AG20443 (cell line): ENCODE data around the gene LIPN.
A peak's percentile ranks its signal among the peaks of the same experiment; 100 is the strongest.

ENCODE experiments used
- DNase-seq: peaks from one replicate; pipeline ENCODE4 v3.0.0; 2012; ENCODE audit warnings: low spot score, mixed read lengths

The LIPN gene

GRCh38 chr10:88786032-88786770 is 26.4 kb downstream of the LIPN start:
- DNase-seq: no peak

- DNase-seq: no peak
These were observed 27.6 kb downstream of the LIPN start for GRCh38 chr10:88787463-88787862.

GRCh38 chr10:88788924-88789323 is 29.1 kb downstream of the LIPN start:
- DNase-seq: no peak

GRCh38 chr10:88791924-88792323 is 32.1 kb downstream of the LIPN start:
- DNase-seq: peak; percentile 53

- DNase-seq: peak; percentile 40
These were observed 32.8 kb downstream of the LIPN start for GRCh38 chr10:88792661-88793060.

GRCh38 chr10:88793712-88794299 is 34.0 kb downstream of the LIPN start:
- peak; percentile 16 for DNase-seq

GRCh38 chr10:88794731-88795130 is 34.9 kb downstream of the LIPN start:
- no peak for DNase-seq

- DNase-seq: peak; percentile 68
These were observed 40.6 kb downstream of the LIPN start for GRCh38 chr10:88800152-88801125.

- DNase-seq: no peak
These were observed 42.9 kb downstream of the LIPN start, which contains the start of gene LIPM for GRCh38 chr10:88802523-88803285. LIPM (plus strand) TSS chr10:88802730; CDS start chr10:88802897, 167 bp downstream.

- DNase-seq: no peak
These were observed 43.8 kb downstream of the LIPN start for GRCh38 chr10:88803641-88804040.

GRCh38 chr10:88804083-88804812 is 44.4 kb downstream of the LIPN start:
- no peak for DNase-seq

GRCh38 chr10:88805361-88805760 is 45.5 kb downstream of the LIPN start:
- no peak for DNase-seq

- DNase-seq: no peak
These were observed 46.1 kb downstream of the LIPN start for GRCh38 chr10:88805924-88806323.

GRCh38 chr10:88809621-88810020 is 49.8 kb downstream of the LIPN start:
- no peak for DNase-seq

GRCh38 chr10:88810196-88810961 is 50.6 kb downstream of the LIPN start:
- DNase-seq: peak; percentile 67

- DNase-seq: no peak
These were observed 53.4 kb downstream of the LIPN start for GRCh38 chr10:88813200-88813599.

GRCh38 chr10:88819290-88819689 is 59.5 kb downstream of the LIPN start:
- peak; percentile 24 for DNase-seq

- DNase-seq: peak; percentile 37
These were observed 61.1 kb downstream of the LIPN start for GRCh38 chr10:88820748-88821401.

- DNase-seq: no peak
These were observed 66.6 kb downstream of the LIPN start for GRCh38 chr10:88826388-88826787.

- no peak for DNase-seq
These were observed 67.9 kb downstream of the LIPN start for GRCh38 chr10:88827671-88828070.
